Suprapubic skin (tissue), 3 donors: ENCODE data around the gene TRAF3IP1.

Experiments used
- CTCF ChIP-seq, 2 donors: fragments of 200-600 bp in 1 of 2; fragments of 450-650 bp in 1 of 2; sonication (generic) in 1 of 2; IDR thresholded peaks; one replicate each; pipeline ENCODE4 v1.5.1; 2016 to 2019; ENCODE audit warnings: antibody characterized with exemption in 2 of 2, mild to moderate bottlenecking in 1 of 2, moderate library complexity in 1 of 2
- POLR2A ChIP-seq, 2 donors: fragments of 450-650 bp; IDR thresholded peaks; one replicate each; pipeline ENCODE4 v1.6.1; 2017; ENCODE audit warnings: antibody characterized with exemption in 2 of 2, mild to moderate bottlenecking in 2 of 2, moderate library complexity in 2 of 2

DNA sequence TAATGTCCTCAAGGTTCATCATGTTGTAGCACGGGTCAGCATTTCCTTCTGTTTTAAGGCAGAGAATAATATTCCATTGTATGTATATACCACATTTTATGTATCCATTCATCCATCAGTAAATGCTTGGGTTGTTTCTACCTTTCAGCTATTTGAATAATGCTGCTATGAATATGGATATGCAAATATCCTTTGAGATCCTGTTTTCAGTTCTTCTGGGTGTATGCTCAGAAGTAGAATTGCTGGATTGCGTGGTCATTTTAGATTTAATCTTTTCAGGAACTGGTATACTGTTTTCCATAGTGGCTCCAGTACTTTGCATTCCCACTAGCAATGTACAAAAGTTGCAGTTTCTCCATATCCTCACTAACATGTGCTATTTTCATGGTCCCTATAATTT is 93.0 kb downstream of the TRAF3IP1 start:
- TF ChIP-seq CTCF (IDR thresholded peaks at IDR 0.05) (no peak), POLR2A (IDR thresholded peaks at IDR 0.05) (no peak)
